IMR-90 (cell line): Measurements from ENCODE around the gene FAM234B. TPM values are rescaled to one million over a fixed set of nuclear protein-coding genes. Genes with fewer than 3 reads are reported as not detected.

Experiments
- ATAC-seq: fragments of 200-7000 bp; cut with Tn5 transposase; 2 replicates; pipeline ENCODE4 v1.9.1; 2020; ENCODE audit warnings: low read depth, mild to moderate bottlenecking, moderate library complexity
- BruUV-seq: library from RNA; stranded (reverse); fragments of 400-500 nt; replicated peaks from 2 replicates; lab custom pipeline; 2021; lab: Mats Ljungman, UMichigan
- CTCF ChIA-PET: fragments of 300-600 bp; formaldehyde crosslinking; extraction: SDS; loops from one replicate; lab custom pipeline; 2021; ENCODE audit warnings: antibody characterized with exemption; lab: Yijun Ruan, JAX
- POLR2A ChIA-PET: fragments of 300-600 bp; sonication (Branson Sonifier 250); formaldehyde crosslinking; loops from one replicate; lab custom pipeline; 2022; ENCODE audit warnings: antibody characterized with exemption; ENCODE audit not compliant: unreplicated experiment; lab: Charles Lee
- DNase-seq: peaks from one replicate; pipeline ENCODE4 v3.0.0; 2013
- H2AFZ ChIP-seq: replicated peaks from 2 replicates; pipeline ENCODE3; 2013; ENCODE audit warnings: low read length, mild to moderate bottlenecking; ENCODE audit not compliant: poor library complexity
- H2AK5ac ChIP-seq: 2 replicates; pipeline ENCODE4 v1.6.1; 2013; ENCODE audit warnings: low read depth, low read length, inconsistent platforms
- H2AK9ac ChIP-seq: replicated peaks from 2 replicates; pipeline ENCODE3; 2013; ENCODE audit warnings: mild to moderate bottlenecking, low read depth, low read length, moderate library complexity; ENCODE audit not compliant: poor library complexity
- H2BK120ac ChIP-seq: 2 replicates; pipeline ENCODE4 v1.6.1; 2013; ENCODE audit warnings: low read depth, low read length, inconsistent platforms
- H2BK15ac ChIP-seq: 3 replicates; pipeline ENCODE4 v1.6.1; 2013; ENCODE audit warnings: low read depth, low read length, inconsistent platforms
- H2BK20ac ChIP-seq: 2 replicates; pipeline ENCODE4 v1.6.1; 2013; ENCODE audit warnings: low read depth, mild to moderate bottlenecking, inconsistent platforms, low read length, moderate library complexity
- H2BK5ac ChIP-seq: 2 replicates; pipeline ENCODE4 v1.6.1; 2013; ENCODE audit warnings: mild to moderate bottlenecking, low read depth, low read length, inconsistent platforms; ENCODE audit not compliant: poor library complexity, severe bottlenecking
- H3K14ac ChIP-seq: replicated peaks from 2 replicates; pipeline ENCODE4 v1.6.1; 2013; ENCODE audit warnings: low read depth, low read length, inconsistent platforms
- H3K18ac ChIP-seq: 2 replicates; pipeline ENCODE4 v1.6.1; 2013; ENCODE audit warnings: low read depth, low read length, control low read depth
- H3K23ac ChIP-seq: 2 replicates; pipeline ENCODE4 v1.6.1; 2013; ENCODE audit warnings: low read depth, low read length, inconsistent platforms
- H3K27ac ChIP-seq: 2 replicates; pipeline ENCODE4 v1.5.1; 2013; ENCODE audit warnings: mild to moderate bottlenecking, control low read depth, low read length; ENCODE audit not compliant: insufficient read depth
- H3K27me3 ChIP-seq: 2 replicates; pipeline ENCODE4 v1.6.1; 2013; ENCODE audit warnings: low read length; ENCODE audit not compliant: control insufficient read depth, insufficient read depth
- H3K36me3 ChIP-seq: 2 replicates; pipeline ENCODE4 v1.6.1; 2013; ENCODE audit warnings: low read length, mixed read lengths; ENCODE audit not compliant: control insufficient read depth, insufficient read depth
- H3K4ac ChIP-seq: 2 replicates; pipeline ENCODE4 v1.6.1; 2013; ENCODE audit warnings: low read depth, low read length, inconsistent platforms
- H3K4me1 ChIP-seq: 2 replicates; pipeline ENCODE4 v1.6.1; 2013; ENCODE audit warnings: low read length, mixed read lengths; ENCODE audit not compliant: control insufficient read depth, insufficient read depth
- H3K4me2 ChIP-seq: 2 replicates; pipeline ENCODE4 v1.6.1; 2013; ENCODE audit warnings: low read depth, mild to moderate bottlenecking, control low read depth, low read length, moderate library complexity
- H3K4me3 ChIP-seq: 2 replicates; pipeline ENCODE4 v1.5.1; 2013; ENCODE audit warnings: low read depth, mild to moderate bottlenecking, control low read depth, low read length, moderate library complexity; ENCODE audit not compliant: insufficient read depth
- H3K56ac ChIP-seq: 2 replicates; pipeline ENCODE4 v1.6.1; 2013; ENCODE audit warnings: low read length, inconsistent platforms; ENCODE audit not compliant: insufficient read depth; ENCODE audit errors: extremely low read depth
- H3K79me1 ChIP-seq, 2 experiments: 2 replicates each; pipeline ENCODE4 v1.6.1; 2013; ENCODE audit warnings: low read length in 2 of 2, inconsistent platforms in 1 of 2, low read depth in 1 of 2
- H3K9ac ChIP-seq: 2 replicates; pipeline ENCODE4 v1.6.1; 2013; ENCODE audit warnings: low read depth, low read length, control low read depth
- H3K9me1 ChIP-seq: 2 replicates; pipeline ENCODE4 v1.6.1; 2013; ENCODE audit warnings: low read length, inconsistent platforms; ENCODE audit not compliant: insufficient read depth
- H3K9me3 ChIP-seq: 2 replicates; pipeline ENCODE4 v1.6.1; 2013; ENCODE audit warnings: low read length; ENCODE audit not compliant: control insufficient read depth, insufficient read depth
- H4K20me1 ChIP-seq: 2 replicates; pipeline ENCODE4 v1.6.1; 2013; ENCODE audit warnings: low read length, inconsistent platforms; ENCODE audit not compliant: insufficient read depth
- H4K5ac ChIP-seq: 2 replicates; pipeline ENCODE4 v1.6.1; 2013; ENCODE audit warnings: mild to moderate bottlenecking, low read depth, low read length, control low read depth
- H4K8ac ChIP-seq, 2 experiments: 2 replicates each; pipeline ENCODE4 v1.6.1; 2013; ENCODE audit warnings: low read depth in 2 of 2, low read length in 2 of 2, control low read depth in 1 of 2, inconsistent platforms in 1 of 2
- H4K91ac ChIP-seq: 2 replicates; pipeline ENCODE4 v1.6.1; 2013; ENCODE audit warnings: low read depth, low read length, inconsistent platforms; ENCODE audit not compliant: insufficient read depth
- BHLHE40 ChIP-seq: fragments of 150-350 bp; IDR thresholded peaks from 2 replicates; pipeline ENCODE4 v1.6.1; 2016; ENCODE audit warnings: mild to moderate bottlenecking, low read depth, low read length
- CEBPB ChIP-seq: IDR thresholded peaks from 2 replicates; pipeline ENCODE4 v1.6.1; 2012; ENCODE audit warnings: low read depth, low read length, improper control_type of control experiment
- CHD1 ChIP-seq: IDR thresholded peaks from 2 replicates; pipeline ENCODE4 v1.6.1; 2012; ENCODE audit warnings: low read depth, low read length, improper control_type of control experiment
- CTCF ChIP-seq: conservative IDR thresholded peaks from 2 replicates; pipeline ENCODE4 v1.5.1; 2012; ENCODE audit warnings: mild to moderate bottlenecking, low read depth, low read length, improper control_type of control experiment
- ELK1 ChIP-seq: fragments of 150-350 bp; IDR thresholded peaks from 2 replicates; pipeline ENCODE4 v1.6.1; 2016; ENCODE audit warnings: low read depth, mild to moderate bottlenecking, low read length, moderate library complexity, borderline replicate concordance
- FOS ChIP-seq: fragments of 150-350 bp; IDR thresholded peaks from 2 replicates; pipeline ENCODE4 v1.6.1; 2016; ENCODE audit warnings: low read depth, low read length
- MAFK ChIP-seq: IDR thresholded peaks from 2 replicates; pipeline ENCODE4 v1.6.1; 2012; ENCODE audit warnings: low read depth, low read length, improper control_type of control experiment
- MAZ ChIP-seq: IDR thresholded peaks from 2 replicates; pipeline ENCODE4 v1.6.1; 2012; ENCODE audit warnings: low read depth, mild to moderate bottlenecking, low read length, improper control_type of control experiment, moderate library complexity, borderline replicate concordance
- MXI1 ChIP-seq: IDR thresholded peaks from 2 replicates; pipeline ENCODE4 v1.6.1; 2012; ENCODE audit warnings: low read depth, mild to moderate bottlenecking, low read length, moderate library complexity, borderline replicate concordance
- NFE2L2 ChIP-seq: fragments of 150-350 bp; IDR thresholded peaks from 2 replicates; pipeline ENCODE4 v1.6.1; 2016; ENCODE audit warnings: low read depth, mild to moderate bottlenecking, low read length
- POLR2A ChIP-seq: IDR thresholded peaks from 2 replicates; pipeline ENCODE4 v1.6.1; 2012; ENCODE audit warnings: mild to moderate bottlenecking, low read depth, low read length
- RAD21 ChIP-seq: IDR thresholded peaks from 2 replicates; pipeline ENCODE4 v1.6.1; 2012; ENCODE audit warnings: low read length, improper control_type of control experiment
- RCOR1 ChIP-seq: IDR thresholded peaks from 2 replicates; pipeline ENCODE4 v1.6.1; 2012; ENCODE audit warnings: mild to moderate bottlenecking, low read length, improper control_type of control experiment; ENCODE audit not compliant: insufficient replicate concordance
- RFX5 ChIP-seq: IDR thresholded peaks from 2 replicates; pipeline ENCODE4 v1.8.0; 2012; ENCODE audit warnings: low read depth, mild to moderate bottlenecking, low read length, moderate library complexity
- SMC3 ChIP-seq: fragments of 150-350 bp; IDR thresholded peaks from 2 replicates; pipeline ENCODE4 v1.6.1; 2016; ENCODE audit warnings: low read depth, mild to moderate bottlenecking, antibody characterized with exemption, low read length, moderate library complexity
- USF2 ChIP-seq: fragments of 150-350 bp; IDR thresholded peaks from 2 replicates; pipeline ENCODE4 v1.6.1; 2017; ENCODE audit warnings: mild to moderate bottlenecking, antibody characterized with exemption, low read length, low read depth
- WGBS, 2 experiments: methylation state at CpG; one replicate each; pipeline versions ENCODE4 v1.1.5 to v1.1.7; 2013; ENCODE audit warnings: missing lambda C conversion rate in 2 of 2; ENCODE audit not compliant: insufficient read length in 1 of 2; ENCODE audit errors: extremely low coverage in 2 of 2; 5-methylcytosine and 5-hydroxymethylcytosine counted together
- dilution Hi-C: fragments of 300-500 bp; cut with HindIII; formaldehyde crosslinking; loops from one replicate; pipeline ENCODE4 v1.14.3; 2018; ENCODE audit warnings: low sequenced_read_pairs; ENCODE audit not compliant: unreplicated experiment
- in situ Hi-C: fragments of 300-500 bp; cut with MboI; formaldehyde crosslinking; loops from 3 replicates; pipeline ENCODE4 v1.14.3; 2019; ENCODE audit warnings: low sequenced_read_pairs, inconsistent platforms, mixed read lengths
- intact Hi-C: fragments of 100-400 bp; cut with micrococcal nuclease; formaldehyde crosslinking; loops from 2 replicates; pipeline ENCODE4 v1.10.0; 2022
- polyA plus RNA-seq, 3 experiments: library from polyadenylated mRNA; depleted of rRNA; stranded (reverse); fragments of >200 nt; gene quantifications; 2 replicates each; pipeline ENCODE4 v1.2.3, GENCODE V29; 2012; ENCODE audit warnings: low replicate concordance in 1 of 3
- total RNA-seq: library from RNA; depleted of rRNA; stranded (reverse); fragments of >200 nt; gene quantifications from 2 replicates; pipeline ENCODE4 v1.2.3, GENCODE V29; 2012

The FAM234B gene
- total and polyA plus RNA-seq, 2 of the 4 experiments (the other 2 are of a cell fraction) = 3.6 to 8.6 TPM

GRCh38 chr12:13026286-13026685 is 17.9 kb upstream of the FAM234B start:
- dilution Hi-C loops (no loop called here), in situ Hi-C loops (loop anchor here (5.0 to 25.0 kb wide), 2 partner anchors 186 to 511 kb away; no protein-coding TSS in a partner anchor), intact Hi-C loops (loop anchor here (1.0 kb wide), 1 partner anchor 182 kb away; no protein-coding TSS in a partner anchor)
- no peak overlapping the region for H3K4ac ChIP-seq
- no peaks in the 10 kb centered on the region for H3K9me1 ChIP-seq
- H3K27me3 ChIP-seq = peaks cover 2% of the 10 kb centered on the region; the same call in 1 of the 2 replicates
- no peaks in the 10 kb centered on the region for H4K20me1 ChIP-seq
- no peaks in the 10 kb centered on the region for H3K9me3 ChIP-seq
- CTCF ChIA-PET = interaction anchor here (1.0 to 1.1 kb wide), 2 partner anchors 9 to 187 kb away, joined by 3 read pairs; no protein-coding TSS in a partner anchor
- H2AFZ ChIP-seq = peak overlapping the region; percentile 54
- no peak overlapping the region for H3K4me3 ChIP-seq
- peak overlapping the region; percentile 25 for H2BK20ac ChIP-seq
- no peak overlapping the region for H2BK5ac ChIP-seq
- H3K56ac ChIP-seq = no peak overlapping the region
- no peak overlapping the region for H4K91ac ChIP-seq
- no peak overlapping the region for H3K9ac ChIP-seq
- BruUV-seq = no TSS peak
- POLR2A ChIA-PET = interaction anchor here (0.7 kb wide), 1 partner anchor 19 kb away, joined by 5 read pairs; no protein-coding TSS in a partner anchor
- no peak overlapping the region for H3K27ac ChIP-seq
- H3K4me1 ChIP-seq = peaks cover 3% of the 10 kb centered on the region
- H3K4me2 ChIP-seq = peak overlapping the region; percentile 37; the same call in 1 of the 2 replicates
- no peak overlapping the region; the same call in 1 of the 2 replicates for H2BK120ac ChIP-seq
- H2AK5ac ChIP-seq = 0 out of 2 replicates have a peak overlapping the region, but pooled peaks have one; percentile 34
- DNase-seq (no peak), ATAC-seq (no peak)
- H3K18ac ChIP-seq = peak overlapping the region; percentile 35
- no peak overlapping the region for H2AK9ac ChIP-seq
- TF ChIP-seq FOS (no peak), ELK1 (no peak), MAFK (no peak), POLR2A (no peak), SMC3 (no peak), MAZ (no peak), MXI1 (no peak), CEBPB (no peak), RCOR1 (no peak), RFX5 (no peak), BHLHE40 (no peak), CHD1 (no peak), USF2 (no peak), CTCF (no peak), NFE2L2 (no peak), RAD21 (no peak)
- no peaks in the 10 kb centered on the region for H3K36me3 ChIP-seq
- no peaks in the 10 kb centered on the region for H3K79me1 ChIP-seq
- no peak overlapping the region for H2BK15ac ChIP-seq
- 0 out of 2 replicates have a peak overlapping the region, but pooled peaks have one; percentile 36 for H3K14ac ChIP-seq
- WGBS, 2 experiments = no CpG with 5 or more reads among the region's 1 CpG
- H4K5ac ChIP-seq = no peak overlapping the region
- H3K23ac ChIP-seq = peak overlapping the region; percentile 92
- no peak overlapping the region for H4K8ac ChIP-seq
